ENCODE measurements around the gene NKIRAS1. TPM values are rescaled to one million over a fixed set of nuclear protein-coding genes. Genes with fewer than 3 reads are reported as not detected.
A peak's percentile ranks its signal among the peaks of the same experiment; 100 is the strongest.

NKIRAS1 gene
- total RNA-seq, 2 experiments from 2014 or later: 3.2 to 3.8 TPM

GRCh38 chr3:23944007-23944783 is 27.4 kb upstream of the NKIRAS1 start:
- POLR2A ChIA-PET: interaction anchor here (0.6 to 2.0 kb wide), 5 partner anchors 20 to 615 kb away, joined by 3 to 63 read pairs (median 4); partner anchors contain the start of genes NKIRAS1 and RPL15
- ATAC-seq (ENCODE audit: poor library complexity): no peak
- H3K4me3 Mint-ChIP-seq: peak overlapping the region; percentile 95

DNA sequence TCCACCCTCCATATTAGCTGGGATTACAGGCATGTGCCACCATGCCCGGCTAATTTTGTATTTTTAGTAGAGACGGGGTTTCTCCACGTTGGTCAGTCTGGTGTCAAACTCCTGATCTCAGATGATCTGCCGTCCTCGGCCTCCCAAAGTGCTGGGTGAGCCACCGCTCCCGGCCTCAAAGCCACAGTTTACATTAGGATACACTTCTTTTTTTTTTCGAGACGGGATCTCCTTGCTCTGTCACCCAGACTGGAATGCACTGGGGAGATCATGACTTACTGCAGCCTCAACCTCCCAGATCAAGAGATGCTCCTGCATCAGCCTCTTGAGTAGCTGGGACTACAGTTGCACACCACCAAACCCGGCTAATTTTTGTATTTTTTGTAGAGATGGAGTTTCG is 25.8 kb upstream of the NKIRAS1 start:
- peak overlapping the region; percentile 16 for H3K4me3 Mint-ChIP-seq
- no peak for DNase-seq
- Histone ChIP-seq H3K36me3 (ENCODE audit: insufficient read depth, low read length) (no peaks in the 10 kb centered on the region), H3K27ac (ENCODE audit: low read depth in 1 of 2, low read length in 2 of 2) (no peak overlapping the region), H3K4me1 (ENCODE audit: insufficient read depth, low read length) (peaks cover 13% of the 10 kb centered on the region), H3K4me3 (ENCODE audit: low read length) (no peak overlapping the region), H3K27me3 (ENCODE audit: control insufficient read depth in 1 of 2, insufficient read depth in 2 of 2, low read length in 2 of 2) (no peaks in the 10 kb centered on the region), H3K9me3 (ENCODE audit: control insufficient read depth in 1 of 2, insufficient read depth in 1 of 2, low read length in 2 of 2) (peaks cover 0 to 4% of the 10 kb centered on the region in 2 experiments)
- H3K9me3 Mint-ChIP-seq: no peaks in the 10 kb centered on the region
- H3K4me1 Mint-ChIP-seq (ENCODE audit: low read depth): peaks cover 23% of the 10 kb centered on the region
- H3K27me3 Mint-ChIP-seq: no peaks in the 10 kb centered on the region
- H3K36me3 Mint-ChIP-seq (ENCODE audit: low read depth): peaks cover 15% of the 10 kb centered on the region
- TF ChIP-seq, protein P1, sequence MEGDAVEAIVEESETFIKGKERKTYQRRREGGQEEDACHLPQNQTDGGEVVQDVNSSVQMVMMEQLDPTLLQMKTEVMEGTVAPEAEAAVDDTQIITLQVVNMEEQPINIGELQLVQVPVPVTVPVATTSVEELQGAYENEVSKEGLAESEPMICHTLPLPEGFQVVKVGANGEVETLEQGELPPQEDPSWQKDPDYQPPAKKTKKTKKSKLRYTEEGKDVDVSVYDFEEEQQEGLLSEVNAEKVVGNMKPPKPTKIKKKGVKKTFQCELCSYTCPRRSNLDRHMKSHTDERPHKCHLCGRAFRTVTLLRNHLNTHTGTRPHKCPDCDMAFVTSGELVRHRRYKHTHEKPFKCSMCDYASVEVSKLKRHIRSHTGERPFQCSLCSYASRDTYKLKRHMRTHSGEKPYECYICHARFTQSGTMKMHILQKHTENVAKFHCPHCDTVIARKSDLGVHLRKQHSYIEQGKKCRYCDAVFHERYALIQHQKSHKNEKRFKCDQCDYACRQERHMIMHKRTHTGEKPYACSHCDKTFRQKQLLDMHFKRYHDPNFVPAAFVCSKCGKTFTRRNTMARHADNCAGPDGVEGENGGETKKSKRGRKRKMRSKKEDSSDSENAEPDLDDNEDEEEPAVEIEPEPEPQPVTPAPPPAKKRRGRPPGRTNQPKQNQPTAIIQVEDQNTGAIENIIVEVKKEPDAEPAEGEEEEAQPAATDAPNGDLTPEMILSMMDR (IDR thresholded peaks at IDR 0.05): no peak
- CTCF ChIA-PET: no interaction called here
- POLR2A ChIA-PET: interaction anchor here (0.6 kb wide), 1 partner anchor 58 kb away, joined by 3 read pairs; no protein-coding TSS in a partner anchor
- intact Hi-C loops (cut with DNase I, micrococcal nuclease): loop anchor here in 1 of 2 experiments (10.0 kb wide), 2 partner anchors 738 to 1852 kb away; partner anchors contain the start of genes OXSM and UBE2E2
- no peak for ATAC-seq (ENCODE audit: poor library complexity)
- H3K27ac Mint-ChIP-seq: peak overlapping the region; percentile 96

More at GRCh38 chr3:23944007-23944783, 27.4 kb upstream of the NKIRAS1 start:
- TF ChIP-seq, protein P1 (IDR thresholded peaks at IDR 0.05): no peak
- H3K4me1 ChIP-seq (ENCODE audit: insufficient read depth, low read length): peaks cover 22% of the 10 kb centered on the region
- Mint-ChIP-seq H3K27ac (peak overlapping the region; percentile 96), H3K27me3 (no peaks in the 10 kb centered on the region), H3K4me1 (ENCODE audit: low read depth) (peaks cover 40% of the 10 kb centered on the region), H3K9me3 (no peaks in the 10 kb centered on the region), H3K36me3 (ENCODE audit: low read depth) (peaks cover 19% of the 10 kb centered on the region)
- H3K36me3 ChIP-seq (ENCODE audit: insufficient read depth, low read length): peaks cover 6% of the 10 kb centered on the region
- H3K9me3 ChIP-seq (ENCODE audit: control insufficient read depth in 1 of 2, insufficient read depth in 1 of 2, low read length in 2 of 2): no peaks in the 10 kb centered on the region
- H3K4me3 ChIP-seq (ENCODE audit: low read length): peak overlapping the region; percentile 77
- CTCF ChIA-PET: no interaction called here
- H3K27ac ChIP-seq (ENCODE audit: low read depth in 1 of 2, low read length in 2 of 2): no peak overlapping the region
- peak in 2 of 14 experiments; percentile 35 to 38 for DNase-seq
- intact Hi-C loops (cut with DNase I, micrococcal nuclease): loop anchor here (1.0 to 10.0 kb wide), 4 partner anchors 55 to 1851 kb away; partner anchors contain the start of genes OXSM (in 1 of the 2), UBE2E1 (in 1 of the 2) and UBE2E2 (in 1 of the 2)
- no peaks in the 10 kb centered on the region for H3K27me3 ChIP-seq (ENCODE audit: control insufficient read depth in 1 of 2, insufficient read depth in 2 of 2, low read length in 2 of 2)

- ATAC-seq (ENCODE audit: poor library complexity) (no peak), DNase-seq (no peak)
- intact Hi-C loops (cut with DNase I, micrococcal nuclease): loop anchor here in 1 of 2 experiments (1.0 to 10.0 kb wide), 3 partner anchors 23 to 1853 kb away; partner anchors contain the start of genes OXSM and UBE2E2
- Histone ChIP-seq H3K36me3 (ENCODE audit: insufficient read depth, low read length) (no peaks in the 10 kb centered on the region), H3K27ac (ENCODE audit: low read depth in 1 of 2, low read length in 2 of 2) (no peak overlapping the region), H3K9me3 (ENCODE audit: control insufficient read depth in 1 of 2, insufficient read depth in 1 of 2, low read length in 2 of 2) (peaks cover 0 to 4% of the 10 kb centered on the region in 2 experiments), H3K27me3 (ENCODE audit: control insufficient read depth in 1 of 2, insufficient read depth in 2 of 2, low read length in 2 of 2) (no peaks in the 10 kb centered on the region), H3K4me1 (ENCODE audit: insufficient read depth, low read length) (peaks cover 4% of the 10 kb centered on the region), H3K4me3 (ENCODE audit: low read length) (no peak overlapping the region)
- POLR2A ChIA-PET: interaction anchor here (3.3 kb wide), 1 partner anchor 24 kb away, joined by 17 read pairs; the partner anchor contains the start of genes NKIRAS1 and RPL15
- no peak overlapping the region for H3K27ac Mint-ChIP-seq
- H3K4me3 Mint-ChIP-seq: no peak overlapping the region
- H3K36me3 Mint-ChIP-seq (ENCODE audit: low read depth): peaks cover 13% of the 10 kb centered on the region
- CTCF ChIA-PET: interaction anchor here (1.0 kb wide), 1 partner anchor 9 kb away, joined by 3 read pairs; no protein-coding TSS in a partner anchor
- TF ChIP-seq, protein P1 (IDR thresholded peaks at IDR 0.05): no peak
- H3K4me1 Mint-ChIP-seq (ENCODE audit: low read depth): peaks cover 15% of the 10 kb centered on the region
- no peaks in the 10 kb centered on the region for H3K9me3 Mint-ChIP-seq
- H3K27me3 Mint-ChIP-seq: no peaks in the 10 kb centered on the region
Measured at GRCh38 chr3:23941440-23941839, 24.6 kb upstream of the NKIRAS1 start.
